Glutamatergic neuron (in vitro differentiated cells): ENCODE data around the gene HOXB1. TPM values are rescaled to one million over a fixed set of nuclear protein-coding genes. Genes with fewer than 3 reads are reported as not detected.

Experiments used
- DNase-seq: peaks from one replicate; pipeline ENCODE4 v3.0.0; 2022
- H3K27ac Mint-ChIP-seq: one replicate; pipeline ENCODE4 v1.8.0; 2020; ENCODE audit warnings: mild to moderate bottlenecking, mixed read lengths, inconsistent platforms; ENCODE audit not compliant: unreplicated experiment
- H3K27me3 Mint-ChIP-seq: one replicate; pipeline ENCODE4 v1.8.0; 2020; ENCODE audit warnings: mild to moderate bottlenecking, moderate library complexity, mixed read lengths, inconsistent platforms; ENCODE audit not compliant: unreplicated experiment
- H3K36me3 Mint-ChIP-seq: one replicate; pipeline ENCODE4 v1.8.0; 2020; ENCODE audit warnings: mild to moderate bottlenecking, mixed read lengths, inconsistent platforms; ENCODE audit not compliant: unreplicated experiment
- H3K4me1 Mint-ChIP-seq: one replicate; pipeline ENCODE4 v1.8.0; 2020; ENCODE audit warnings: mild to moderate bottlenecking, low read depth, mixed read lengths, inconsistent platforms; ENCODE audit not compliant: unreplicated experiment
- H3K4me3 Mint-ChIP-seq: one replicate; pipeline ENCODE4 v1.8.0; 2020; ENCODE audit warnings: mild to moderate bottlenecking, mixed read lengths, inconsistent platforms; ENCODE audit not compliant: unreplicated experiment
- H3K9me3 Mint-ChIP-seq: one replicate; pipeline ENCODE4 v1.8.0; 2020; ENCODE audit warnings: mild to moderate bottlenecking, moderate library complexity, mixed read lengths, inconsistent platforms; ENCODE audit not compliant: unreplicated experiment
- CTCF ChIP-seq: fragments of 200-600 bp; sonication (generic); IDR thresholded peaks from one replicate; pipeline ENCODE4 v1.5.0; 2021; ENCODE audit not compliant: partially characterized antibody, unreplicated experiment
- total RNA-seq: library from RNA; stranded (reverse); fragmentation: NEBNext Ultra II Directional; extraction: Animal tissue kit (Norgen Biotek cat#: 25700); gene quantifications from one replicate; pipeline ENCODE4 v1.2.1, GENCODE V29; 2021; ENCODE audit not compliant: unreplicated experiment

The HOXB1 gene
- total RNA-seq, 1 donor from 2014 or later = not detected

DNA sequence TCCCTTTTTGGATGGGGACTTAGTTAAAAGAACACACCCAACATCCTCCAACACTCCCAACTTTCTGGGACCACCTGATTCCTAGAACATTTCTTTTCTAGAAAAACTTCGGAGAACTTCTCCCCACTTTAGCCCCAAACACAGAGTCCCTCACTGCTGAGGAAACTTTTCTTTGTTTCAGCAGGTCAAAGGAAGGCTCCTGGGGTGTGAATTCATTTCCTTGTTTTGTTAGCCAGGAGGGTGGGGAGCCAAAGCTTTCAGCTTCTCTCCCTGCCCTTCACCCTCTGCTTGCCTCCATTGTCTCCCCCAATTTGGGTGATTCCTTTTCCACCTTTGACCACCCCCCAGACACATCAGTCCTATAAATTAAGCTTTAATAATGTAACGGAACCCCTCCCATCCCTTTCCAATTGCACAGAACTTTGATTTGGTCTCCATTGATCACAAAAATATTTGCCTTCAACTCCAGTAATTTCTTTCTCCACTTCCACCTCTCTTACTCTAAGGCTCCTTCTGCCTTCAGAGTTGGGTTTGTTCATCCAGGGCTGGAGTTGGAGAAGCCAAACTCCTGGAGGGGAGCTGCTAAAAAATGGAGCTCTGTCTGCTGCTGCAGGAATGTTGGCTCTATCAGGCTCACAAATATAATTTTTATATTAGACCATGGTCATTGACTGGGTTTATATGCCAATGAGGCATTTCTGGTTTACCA is 37.0 kb upstream of the HOXB1 start:
- no peak overlapping the region for H3K4me3 Mint-ChIP-seq
- peaks cover 27% of the 10 kb centered on the region for H3K27me3 Mint-ChIP-seq

DNA sequence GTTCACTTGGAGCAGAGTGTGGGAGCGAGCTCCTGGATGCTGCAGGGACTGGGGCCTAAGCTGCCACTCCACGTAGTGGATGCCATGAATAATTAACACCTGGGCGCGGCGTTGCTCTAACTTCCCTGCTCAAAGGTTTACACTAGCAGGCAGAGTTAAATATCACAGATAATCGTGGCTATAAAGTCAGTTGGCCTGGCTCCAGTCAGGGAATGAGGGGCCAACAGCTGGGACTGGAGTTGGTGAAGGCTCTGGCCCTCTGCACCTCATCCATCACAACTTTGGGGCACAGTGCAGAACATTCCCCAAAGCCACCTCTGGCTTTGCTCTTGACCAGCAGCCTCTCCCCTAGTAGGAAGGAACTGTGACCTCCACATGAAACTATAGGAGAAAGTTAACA is 36.4 kb upstream of the HOXB1 start:
- peaks cover 3% of the 10 kb centered on the region for H3K4me1 Mint-ChIP-seq
- no peak overlapping the region for H3K27ac Mint-ChIP-seq
- peaks cover 7% of the 10 kb centered on the region for H3K9me3 Mint-ChIP-seq
- H3K4me3 Mint-ChIP-seq = no peak overlapping the region
- DNase-seq = no peak
- peaks cover 33% of the 10 kb centered on the region for H3K27me3 Mint-ChIP-seq
- no peak for TF ChIP-seq CTCF
- no peaks in the 10 kb centered on the region for H3K36me3 Mint-ChIP-seq

More for the DNA sequence above, 37.0 kb upstream of the HOXB1 start:
- no peak for DNase-seq
- no peaks in the 10 kb centered on the region for H3K36me3 Mint-ChIP-seq
- no peak overlapping the region for H3K27ac Mint-ChIP-seq
- no peak for TF ChIP-seq CTCF
- peaks cover 3% of the 10 kb centered on the region for H3K4me1 Mint-ChIP-seq
- H3K9me3 Mint-ChIP-seq = peaks cover 7% of the 10 kb centered on the region

DNA sequence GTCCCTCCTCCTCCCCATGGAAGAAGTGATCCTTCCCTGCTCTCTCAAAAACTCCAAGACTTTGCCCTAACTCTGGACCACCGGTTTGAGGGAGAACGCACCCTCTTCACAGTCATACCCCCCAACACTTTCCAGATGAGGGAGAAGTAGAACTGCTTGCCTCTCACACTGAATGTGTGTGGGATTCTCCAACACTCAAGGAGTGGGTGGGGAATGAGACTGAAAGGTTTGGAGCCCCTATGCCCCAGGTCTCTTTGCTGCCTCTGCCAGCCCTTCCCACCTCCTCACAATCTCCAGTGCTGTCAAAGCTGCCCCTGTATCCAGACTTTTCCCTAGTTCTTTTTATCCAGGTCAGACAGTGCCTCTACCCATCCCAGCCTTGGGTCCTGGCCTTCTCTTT is 35.9 kb upstream of the HOXB1 start:
- peaks cover 3% of the 10 kb centered on the region for H3K4me1 Mint-ChIP-seq
- peaks cover 33% of the 10 kb centered on the region for H3K27me3 Mint-ChIP-seq
- no peak for TF ChIP-seq CTCF
- no peak overlapping the region for H3K27ac Mint-ChIP-seq
- no peak for DNase-seq
- no peak overlapping the region for H3K4me3 Mint-ChIP-seq
- no peaks in the 10 kb centered on the region for H3K36me3 Mint-ChIP-seq
- H3K9me3 Mint-ChIP-seq = peaks cover 7% of the 10 kb centered on the region

DNA sequence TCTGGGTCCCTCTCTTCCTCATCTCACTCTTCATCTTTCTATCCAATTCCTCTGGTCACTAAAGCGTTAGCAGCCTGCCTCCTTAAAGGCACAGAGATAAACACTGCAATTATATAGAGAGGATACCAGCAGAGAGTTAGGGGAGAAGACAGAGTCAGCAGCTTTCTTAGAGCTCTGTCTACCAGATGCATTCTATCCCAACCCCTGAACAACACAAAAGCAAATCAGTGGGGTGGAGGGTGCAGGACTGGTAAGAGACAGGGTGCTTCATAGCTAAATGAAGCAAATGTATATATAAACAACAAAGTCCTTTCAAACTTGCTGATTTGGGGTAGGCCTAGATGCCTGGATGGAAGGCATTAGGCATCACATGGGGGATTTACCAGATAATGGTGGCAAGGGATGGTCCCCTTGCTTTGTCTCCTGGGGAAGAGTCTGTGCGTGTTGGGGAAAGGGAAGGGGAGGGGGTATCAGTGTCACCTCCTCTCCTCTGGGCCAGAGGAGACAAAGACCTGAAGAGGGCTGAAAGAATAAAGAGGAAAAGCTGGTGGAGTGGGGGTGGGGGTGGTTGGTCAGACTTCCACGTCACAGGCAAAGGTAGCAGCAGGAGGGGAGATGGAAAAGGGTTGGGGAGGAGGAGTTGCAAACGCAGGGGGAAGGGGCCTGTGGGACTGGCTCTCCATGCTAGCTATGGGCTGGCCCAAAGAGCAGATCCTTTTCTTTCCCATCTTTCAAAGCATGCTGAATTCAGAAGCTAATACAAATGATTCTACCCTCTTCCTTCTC is 35.3 kb upstream of the HOXB1 start:
- Mint-ChIP-seq H3K36me3 (no peaks in the 10 kb centered on the region), H3K4me3 (no peak overlapping the region), H3K9me3 (peaks cover 7% of the 10 kb centered on the region), H3K27me3 (peaks cover 33% of the 10 kb centered on the region), H3K27ac (no peak overlapping the region), H3K4me1 (peaks cover 3% of the 10 kb centered on the region)
- TF ChIP-seq CTCF = no peak
- no peak for DNase-seq

DNA sequence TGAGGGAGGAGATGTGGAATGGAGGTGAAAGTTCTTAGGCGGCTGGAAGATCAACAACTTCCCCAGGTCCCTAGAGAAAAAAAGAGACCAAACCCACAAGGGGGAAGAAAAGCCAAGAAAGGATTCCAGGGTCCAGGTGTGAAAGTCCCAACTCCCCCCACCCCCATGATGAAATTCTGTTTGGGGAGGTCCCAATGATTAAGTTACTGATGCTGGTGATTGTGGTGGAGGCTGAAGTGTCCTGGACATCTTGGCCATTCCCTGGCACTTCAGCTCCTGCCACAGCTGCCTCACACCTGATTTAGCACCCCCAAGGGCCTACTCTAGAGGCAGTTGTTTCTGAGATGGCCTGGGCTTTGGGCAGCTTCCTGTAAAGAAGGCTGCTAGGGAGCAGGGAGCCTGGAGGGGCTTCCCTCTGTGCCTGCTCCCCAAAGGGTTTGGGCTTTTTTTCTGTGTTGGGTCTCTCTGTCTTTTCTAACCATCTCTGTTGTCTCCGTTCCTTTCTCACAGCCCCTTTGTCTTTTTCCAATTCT is 34.3 kb upstream of the HOXB1 start:
- Mint-ChIP-seq H3K27ac (no peak overlapping the region), H3K4me3 (no peak overlapping the region), H3K27me3 (peaks cover 36% of the 10 kb centered on the region), H3K9me3 (peaks cover 7% of the 10 kb centered on the region), H3K36me3 (no peaks in the 10 kb centered on the region), H3K4me1 (peaks cover 3% of the 10 kb centered on the region)
- no peak for TF ChIP-seq CTCF
- no peak for DNase-seq
